ENCODE data around the gene UBL5. TPM values are rescaled to one million over a fixed set of nuclear protein-coding genes. Genes with fewer than 3 reads are reported as not detected.

UBL5 gene
- total RNA-seq, 1 donor, result 111 TPM

- H2AFZ ChIP-seq (ENCODE audit: low read length), result no peak overlapping the region
- no peaks in the 10 kb centered on the region for H3K36me3 ChIP-seq (ENCODE audit: insufficient read depth, low read length)
- no peaks in the 10 kb centered on the region for H4K20me1 ChIP-seq (ENCODE audit: insufficient read depth, low read length)
- no peak overlapping the region for H3K27ac ChIP-seq (ENCODE audit: low read depth, low read length)
- no peak overlapping the region for H3K4me2 ChIP-seq (ENCODE audit: insufficient read depth, low read length)
- no peak overlapping the region for H3K4me3 ChIP-seq (ENCODE audit: insufficient read depth, low read length)
- TF ChIP-seq CTCF (IDR thresholded peaks at IDR 0.05; ENCODE audit: extremely low read depth, low read depth, low read length), result no peak
- H3K9me3 ChIP-seq (ENCODE audit: low read depth, low read length), result no peaks in the 10 kb centered on the region
- H3K79me2 ChIP-seq (ENCODE audit: insufficient read depth, low read length), result no peaks in the 10 kb centered on the region
- H3K4me1 ChIP-seq (ENCODE audit: insufficient read depth, low read length), result no peaks in the 10 kb centered on the region
- H3K27me3 ChIP-seq (ENCODE audit: insufficient read depth, low read length), result no peaks in the 10 kb centered on the region
- DNase-seq (ENCODE audit: insufficient read length, low spot score, missing footprints), result no peak
Observed at GRCh38 chr19:9862938-9863337, 35.2 kb downstream of the UBL5 start.

GRCh38 chr19:9863759-9864158 lies 36.0 kb downstream of the UBL5 start:
- Histone ChIP-seq H3K9me3 (ENCODE audit: low read depth, low read length) (no peaks in the 10 kb centered on the region), H3K79me2 (ENCODE audit: insufficient read depth, low read length) (no peaks in the 10 kb centered on the region), H3K27ac (ENCODE audit: low read depth, low read length) (no peak overlapping the region), H3K36me3 (ENCODE audit: insufficient read depth, low read length) (no peaks in the 10 kb centered on the region), H3K4me3 (ENCODE audit: insufficient read depth, low read length) (no peak overlapping the region), H3K27me3 (ENCODE audit: insufficient read depth, low read length) (no peaks in the 10 kb centered on the region), H3K4me2 (ENCODE audit: insufficient read depth, low read length) (no peak overlapping the region), H2AFZ (ENCODE audit: low read length) (no peak overlapping the region), H3K4me1 (ENCODE audit: insufficient read depth, low read length) (no peaks in the 10 kb centered on the region), H4K20me1 (ENCODE audit: insufficient read depth, low read length) (no peaks in the 10 kb centered on the region)
- no peak for DNase-seq (ENCODE audit: insufficient read length, low spot score, missing footprints)
- TF ChIP-seq CTCF (IDR thresholded peaks at IDR 0.05; ENCODE audit: extremely low read depth, low read depth, low read length), result no peak

- H3K9me3 ChIP-seq (ENCODE audit: low read depth, low read length), result no peaks in the 10 kb centered on the region
- H4K20me1 ChIP-seq (ENCODE audit: insufficient read depth, low read length), result no peaks in the 10 kb centered on the region
- no peaks in the 10 kb centered on the region for H3K4me1 ChIP-seq (ENCODE audit: insufficient read depth, low read length)
- no peaks in the 10 kb centered on the region for H3K79me2 ChIP-seq (ENCODE audit: insufficient read depth, low read length)
- H3K36me3 ChIP-seq (ENCODE audit: insufficient read depth, low read length), result no peaks in the 10 kb centered on the region
- no peak overlapping the region for H3K4me2 ChIP-seq (ENCODE audit: insufficient read depth, low read length)
- no peak overlapping the region for H2AFZ ChIP-seq (ENCODE audit: low read length)
- TF ChIP-seq CTCF (IDR thresholded peaks at IDR 0.05; ENCODE audit: extremely low read depth, low read depth, low read length), result no peak
- DNase-seq (ENCODE audit: insufficient read length, low spot score, missing footprints), result no peak
- no peaks in the 10 kb centered on the region for H3K27me3 ChIP-seq (ENCODE audit: insufficient read depth, low read length)
- H3K4me3 ChIP-seq (ENCODE audit: insufficient read depth, low read length), result no peak overlapping the region
- no peak overlapping the region for H3K27ac ChIP-seq (ENCODE audit: low read depth, low read length)
Observed at GRCh38 chr19:9865732-9866501, 38.2 kb downstream of the UBL5 start.

GRCh38 chr19:9868983-9869617 lies 41.4 kb downstream of the UBL5 start:
- Histone ChIP-seq H3K27ac (ENCODE audit: low read depth, low read length) (no peak overlapping the region), H3K4me3 (ENCODE audit: insufficient read depth, low read length) (no peak overlapping the region), H3K9me3 (ENCODE audit: low read depth, low read length) (no peaks in the 10 kb centered on the region), H3K79me2 (ENCODE audit: insufficient read depth, low read length) (no peaks in the 10 kb centered on the region), H3K4me2 (ENCODE audit: insufficient read depth, low read length) (no peak overlapping the region), H3K27me3 (ENCODE audit: insufficient read depth, low read length) (no peaks in the 10 kb centered on the region), H3K4me1 (ENCODE audit: insufficient read depth, low read length) (no peaks in the 10 kb centered on the region), H3K36me3 (ENCODE audit: insufficient read depth, low read length) (no peaks in the 10 kb centered on the region), H4K20me1 (ENCODE audit: insufficient read depth, low read length) (no peaks in the 10 kb centered on the region), H2AFZ (ENCODE audit: low read length) (no peak overlapping the region)
- no peak for TF ChIP-seq CTCF (IDR thresholded peaks at IDR 0.05; ENCODE audit: extremely low read depth, low read depth, low read length)
- DNase-seq (ENCODE audit: insufficient read length, low spot score, missing footprints), result no peak

Measured in osteoblast (primary cell).